ENCODE measurements around the gene ARL14EPL.

DNA sequence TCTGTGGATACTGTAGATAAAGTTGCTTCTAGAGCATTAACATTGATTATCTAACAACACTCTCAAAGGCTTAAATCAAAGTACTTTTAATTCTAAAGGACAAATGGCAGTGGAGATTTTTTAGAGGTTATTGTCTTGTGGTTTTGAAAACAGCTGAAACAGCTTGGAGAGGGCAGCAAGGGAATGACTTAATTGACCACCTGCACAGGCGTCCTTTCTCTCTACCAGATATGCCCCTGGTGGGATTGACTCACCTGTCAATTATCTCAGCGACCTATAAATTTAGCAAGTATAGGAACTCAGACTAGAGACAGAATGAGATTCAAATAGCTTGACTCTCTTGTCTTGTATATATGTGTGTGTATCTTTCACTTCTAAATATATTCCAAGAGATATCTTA lies 13.5 kb downstream of the ARL14EPL start:
- TF ChIP-seq, protein P1, sequence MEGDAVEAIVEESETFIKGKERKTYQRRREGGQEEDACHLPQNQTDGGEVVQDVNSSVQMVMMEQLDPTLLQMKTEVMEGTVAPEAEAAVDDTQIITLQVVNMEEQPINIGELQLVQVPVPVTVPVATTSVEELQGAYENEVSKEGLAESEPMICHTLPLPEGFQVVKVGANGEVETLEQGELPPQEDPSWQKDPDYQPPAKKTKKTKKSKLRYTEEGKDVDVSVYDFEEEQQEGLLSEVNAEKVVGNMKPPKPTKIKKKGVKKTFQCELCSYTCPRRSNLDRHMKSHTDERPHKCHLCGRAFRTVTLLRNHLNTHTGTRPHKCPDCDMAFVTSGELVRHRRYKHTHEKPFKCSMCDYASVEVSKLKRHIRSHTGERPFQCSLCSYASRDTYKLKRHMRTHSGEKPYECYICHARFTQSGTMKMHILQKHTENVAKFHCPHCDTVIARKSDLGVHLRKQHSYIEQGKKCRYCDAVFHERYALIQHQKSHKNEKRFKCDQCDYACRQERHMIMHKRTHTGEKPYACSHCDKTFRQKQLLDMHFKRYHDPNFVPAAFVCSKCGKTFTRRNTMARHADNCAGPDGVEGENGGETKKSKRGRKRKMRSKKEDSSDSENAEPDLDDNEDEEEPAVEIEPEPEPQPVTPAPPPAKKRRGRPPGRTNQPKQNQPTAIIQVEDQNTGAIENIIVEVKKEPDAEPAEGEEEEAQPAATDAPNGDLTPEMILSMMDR (IDR thresholded peaks at IDR 0.05) = no peak
- no peak for TF ChIP-seq POLR2A (IDR thresholded peaks at IDR 0.05)
